Skeletal muscle satellite cell (primary cell): ENCODE measurements around the gene PRKAA1. TPM values are rescaled to one million over a fixed set of nuclear protein-coding genes. Genes with fewer than 3 reads are reported as not detected.
A peak's percentile ranks its signal among the peaks of the same experiment; 100 is the strongest.

Source experiments
- H3K27me3 ChIP-seq: 2 replicates; pipeline ENCODE4 v1.7.0; 2013; ENCODE audit warnings: low read length; ENCODE audit not compliant: control insufficient read depth, insufficient read depth
- H3K36me3 ChIP-seq: 2 replicates; pipeline ENCODE4 v1.7.0; 2013; ENCODE audit warnings: mild to moderate bottlenecking, control low read depth, low read length; ENCODE audit not compliant: insufficient read depth
- H3K4me1 ChIP-seq: 2 replicates; pipeline ENCODE4 v1.7.0; 2013; ENCODE audit warnings: low read length; ENCODE audit not compliant: control insufficient read depth, insufficient read depth
- H3K4me2 ChIP-seq: 2 replicates; pipeline ENCODE4 v1.7.0; 2013; ENCODE audit warnings: mild to moderate bottlenecking, low read length
- H3K4me3 ChIP-seq: 2 replicates; pipeline ENCODE4 v1.7.0; 2013; ENCODE audit warnings: low read length
- H3K9ac ChIP-seq: 2 replicates; pipeline ENCODE4 v1.7.0; 2013; ENCODE audit warnings: mild to moderate bottlenecking, low read depth, low read length, moderate library complexity
- H3K9me3 ChIP-seq: replicated peaks from 2 replicates; pipeline ENCODE4 v1.7.0; 2013; ENCODE audit warnings: mild to moderate bottlenecking, control low read depth, low read length
- total RNA-seq: library from RNA; depleted of rRNA; stranded (reverse); fragments of >200 nt; gene quantifications from 2 replicates; pipeline ENCODE4 v1.2.3, GENCODE V29; 2012; rRNA removed

PRKAA1 gene
- 80.8 and 88.5 TPM in 2 replicates for total RNA-seq

DNA sequence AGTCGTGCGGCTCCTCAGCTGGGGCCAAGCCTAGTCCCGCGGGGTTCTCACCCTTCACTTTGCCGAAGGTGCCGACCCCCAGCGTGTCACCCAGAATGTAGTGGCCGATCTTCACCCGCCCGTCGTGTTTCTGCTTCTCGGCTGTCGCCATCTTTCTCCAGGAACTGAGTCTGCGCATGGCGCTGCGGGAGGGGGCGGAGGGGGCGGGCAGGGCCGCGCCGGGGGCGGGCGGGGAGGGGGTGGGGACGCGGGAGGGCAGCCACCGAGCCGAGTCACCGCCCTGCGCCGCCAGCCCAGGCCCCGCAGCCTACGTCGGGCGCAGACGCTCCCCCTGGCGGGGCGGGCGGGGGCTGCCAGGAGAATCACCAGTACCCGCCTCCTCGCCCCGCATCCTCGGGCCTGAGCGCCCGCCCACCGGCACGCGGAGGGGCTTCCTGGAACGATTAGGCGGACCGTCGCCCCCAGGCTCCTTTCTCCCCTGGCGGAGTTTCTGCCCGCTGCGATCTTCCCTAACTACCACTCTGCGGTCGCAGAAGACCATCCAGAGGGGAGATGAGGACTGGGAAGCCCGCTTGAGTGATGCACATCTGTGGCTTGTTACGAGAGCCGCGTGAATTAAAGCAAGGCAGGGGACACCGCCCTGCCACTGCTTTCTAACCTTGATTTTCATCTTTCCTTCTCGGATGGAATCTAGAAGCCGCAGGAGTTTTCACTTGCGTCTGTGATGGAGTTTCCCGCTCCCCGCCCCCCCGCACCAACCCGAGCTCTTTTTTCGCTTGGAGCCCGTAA lies at the start of gene PRKAA1:
PRKAA1 (minus strand) TSS at position 363 of the 789 bp plus-strand sequence; CDS start at position 178, 185 bp downstream.
- Histone ChIP-seq H3K4me2 (peak within 1 kb of the TSS; percentile 99), H3K36me3 (no peaks in the 10 kb centered on the region), H3K27me3 (no peaks in the 10 kb centered on the region), H3K4me3 (peak within 1 kb of the TSS; percentile 100), H3K9me3 (no peaks in the 10 kb centered on the region), H3K9ac (peak within 1 kb of the TSS; percentile 92), H3K4me1 (peaks cover 18% of the 10 kb centered on the region)

- Histone ChIP-seq H3K9ac (no peak overlapping the region), H3K4me3 (no peak overlapping the region), H3K27me3 (no peaks in the 10 kb centered on the region), H3K4me2 (no peak overlapping the region), H3K36me3 (no peaks in the 10 kb centered on the region), H3K4me1 (peaks cover 5% of the 10 kb centered on the region), H3K9me3 (no peaks in the 10 kb centered on the region)
These were observed 49.4 kb upstream of the PRKAA1 start for GRCh38 chr5:40847525-40847924.

DNA sequence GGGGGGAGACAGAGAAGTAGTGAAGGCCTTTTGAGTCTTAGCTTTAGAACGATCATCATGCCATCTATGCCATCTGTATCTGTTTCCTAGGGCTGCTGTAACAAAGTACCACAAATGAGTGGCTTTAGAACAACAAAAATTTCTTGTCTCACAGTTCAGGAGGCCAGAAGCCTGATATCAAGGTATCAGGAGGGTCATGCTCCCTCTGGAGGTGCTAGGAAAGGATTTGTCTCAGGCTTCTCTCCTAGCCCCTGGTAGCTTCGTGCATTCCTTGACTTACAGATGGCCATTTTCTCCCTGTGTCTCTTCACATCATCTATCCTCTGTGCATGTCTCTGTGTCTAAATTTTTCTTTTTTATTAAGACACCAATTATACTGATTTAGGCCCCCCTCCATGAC lies 48.2 kb upstream of the PRKAA1 start:
- peaks cover 6% of the 10 kb centered on the region for H3K4me1 ChIP-seq
- no peak overlapping the region for H3K9ac ChIP-seq
- H3K36me3 ChIP-seq: no peaks in the 10 kb centered on the region
- no peak overlapping the region for H3K4me3 ChIP-seq
- no peak overlapping the region for H3K4me2 ChIP-seq
- no peaks in the 10 kb centered on the region for H3K27me3 ChIP-seq
- H3K9me3 ChIP-seq: no peaks in the 10 kb centered on the region

- no peak overlapping the region for H3K4me2 ChIP-seq
- no peaks in the 10 kb centered on the region for H3K36me3 ChIP-seq
- no peaks in the 10 kb centered on the region for H3K9me3 ChIP-seq
- no peak overlapping the region for H3K4me3 ChIP-seq
- peaks cover 6% of the 10 kb centered on the region for H3K4me1 ChIP-seq
- no peaks in the 10 kb centered on the region for H3K27me3 ChIP-seq
- H3K9ac ChIP-seq: no peak overlapping the region
These were observed 46.4 kb upstream of the PRKAA1 start for GRCh38 chr5:40844565-40844964.

- Histone ChIP-seq H3K9ac (peak overlapping the region; percentile 68), H3K4me1 (peaks cover 6% of the 10 kb centered on the region), H3K4me2 (peak overlapping the region; percentile 61), H3K36me3 (no peaks in the 10 kb centered on the region), H3K4me3 (peak overlapping the region; percentile 55), H3K9me3 (no peaks in the 10 kb centered on the region), H3K27me3 (no peaks in the 10 kb centered on the region)
These were observed 44.2 kb upstream of the PRKAA1 start for GRCh38 chr5:40842351-40842750.

GRCh38 chr5:40841068-40841805 lies 43.1 kb upstream of the PRKAA1 start, which contains the start of gene CARD6:
Gene CARD6, plus strand, starts transcription at chr5:40841367. Its CDS starts 16 bp downstream, at chr5:40841383.
- Histone ChIP-seq H3K4me3 (peak within 1 kb of the TSS; percentile 55), H3K36me3 (no peaks in the 10 kb centered on the region), H3K9ac (peak within 1 kb of the TSS; percentile 68), H3K27me3 (no peaks in the 10 kb centered on the region), H3K4me2 (peak within 1 kb of the TSS; percentile 61), H3K9me3 (no peaks in the 10 kb centered on the region), H3K4me1 (peaks cover 10% of the 10 kb centered on the region)

DNA sequence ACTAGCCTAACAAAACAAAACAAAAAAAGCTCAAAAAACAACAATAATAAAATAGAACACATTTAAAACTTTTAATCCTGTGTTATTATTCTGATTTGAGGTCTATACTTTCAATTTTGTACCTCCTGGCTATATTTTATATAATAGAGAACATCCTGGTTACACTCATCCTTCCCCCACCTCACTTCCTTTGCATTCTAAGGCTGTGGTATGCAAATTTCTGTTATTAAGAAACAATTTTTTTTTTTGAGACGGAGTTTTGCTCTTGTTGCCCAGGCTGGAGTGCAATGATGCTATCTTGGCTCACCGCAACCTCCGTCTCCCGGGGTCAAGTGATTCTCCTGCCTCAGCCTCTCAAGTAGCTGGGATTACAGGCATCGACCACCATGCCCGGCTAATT lies 39.9 kb upstream of the PRKAA1 start:
- Histone ChIP-seq H3K27me3 (no peaks in the 10 kb centered on the region), H3K4me1 (peaks cover 24% of the 10 kb centered on the region), H3K4me2 (no peak overlapping the region), H3K9ac (no peak overlapping the region), H3K4me3 (no peak overlapping the region), H3K36me3 (peaks cover 18% of the 10 kb centered on the region), H3K9me3 (no peaks in the 10 kb centered on the region)

DNA sequence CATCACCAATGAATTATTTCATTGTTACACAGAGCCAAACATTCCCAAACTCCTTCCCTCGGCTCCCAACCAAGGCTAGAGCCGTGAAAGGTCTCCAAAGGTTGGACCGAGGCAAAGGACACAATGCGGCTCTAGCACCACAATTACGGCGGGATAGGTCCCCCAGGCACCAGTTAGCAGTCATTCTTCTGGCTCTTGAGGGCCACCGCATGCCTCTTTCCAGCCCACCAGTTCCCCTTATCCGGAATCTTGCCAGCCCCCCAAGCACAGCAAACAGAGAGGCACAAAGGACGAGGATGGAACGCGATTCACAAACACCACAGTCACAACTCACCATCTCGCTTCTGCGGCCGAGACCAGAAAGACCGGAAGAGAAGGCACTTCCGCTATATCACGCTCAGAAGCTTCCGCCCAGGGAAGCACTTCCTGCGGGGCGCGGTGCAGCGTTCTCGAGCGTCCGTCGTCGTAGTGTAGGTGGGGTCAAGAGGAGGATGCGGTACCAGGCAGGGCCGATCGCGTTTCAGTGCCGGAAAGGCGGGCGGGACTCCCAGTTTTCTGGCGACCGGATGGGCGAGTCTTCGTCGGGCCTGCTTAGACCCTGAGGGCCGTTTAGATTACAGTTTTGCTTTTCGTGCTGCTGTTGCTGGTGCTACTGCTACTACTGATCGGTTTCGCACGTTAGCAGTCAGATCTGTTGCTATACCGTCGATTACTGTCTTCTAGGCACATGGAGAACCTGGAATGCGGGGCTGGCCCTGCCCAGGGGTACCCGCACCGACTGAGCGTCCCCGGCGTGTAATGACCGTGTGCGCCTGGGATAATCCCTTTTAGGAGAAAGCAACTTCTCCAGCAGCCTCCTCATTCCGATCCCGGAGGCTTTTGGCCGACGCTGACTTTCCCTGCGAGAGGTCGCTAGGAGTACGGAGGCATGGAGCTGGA lies 36.9 kb upstream of the PRKAA1 start, which contains the start of gene RPL37:
RPL37 (minus strand) TSS at position 374 of the 939 bp plus-strand sequence; CDS start at position 337, 37 bp downstream.
- Histone ChIP-seq H3K4me3 (peak within 1 kb of the TSS; percentile 89), H3K4me2 (peak within 1 kb of the TSS; percentile 88), H3K9ac (peak within 1 kb of the TSS; percentile 97), H3K27me3 (no peaks in the 10 kb centered on the region), H3K9me3 (no peaks in the 10 kb centered on the region), H3K4me1 (peaks cover 36% of the 10 kb centered on the region), H3K36me3 (peaks cover 47% of the 10 kb centered on the region)

- peak overlapping the region; percentile 87 for H3K4me2 ChIP-seq
These were observed 36.2 kb upstream of the PRKAA1 start for GRCh38 chr5:40834391-40834848.

GRCh38 chr5:40833712-40834229 lies 35.6 kb upstream of the PRKAA1 start:
- peak overlapping the region; percentile 89 for H3K4me3 ChIP-seq
- H3K4me1 ChIP-seq: peaks cover 36% of the 10 kb centered on the region
- no peaks in the 10 kb centered on the region for H3K27me3 ChIP-seq
- peak overlapping the region; percentile 97 for H3K9ac ChIP-seq
- H3K9me3 ChIP-seq: no peaks in the 10 kb centered on the region
- peaks cover 61% of the 10 kb centered on the region for H3K36me3 ChIP-seq
- peak overlapping the region; percentile 87 for H3K4me2 ChIP-seq

More at GRCh38 chr5:40834391-40834848, 36.2 kb upstream of the PRKAA1 start:
- no peaks in the 10 kb centered on the region for H3K27me3 ChIP-seq
- peaks cover 54% of the 10 kb centered on the region for H3K36me3 ChIP-seq
- H3K4me3 ChIP-seq: peak overlapping the region; percentile 89
- peak overlapping the region; percentile 97 for H3K9ac ChIP-seq
- H3K4me1 ChIP-seq: peaks cover 36% of the 10 kb centered on the region
- H3K9me3 ChIP-seq: no peaks in the 10 kb centered on the region
